Gastroesophageal sphincter (tissue), 3 donors: ENCODE measurements around the gene BMP2.

Experiments used
- EP300 ChIP-seq: sonication (generic); formaldehyde crosslinking; IDR thresholded peaks from one replicate; pipeline ENCODE4 v1.6.1; 2017; ENCODE audit warnings: antibody characterized with exemption, mild to moderate bottlenecking
- POLR2A ChIP-seq, 2 donors: fragments of 450-650 bp; IDR thresholded peaks; one replicate each; pipeline ENCODE4 v1.6.1; 2017; ENCODE audit warnings: antibody characterized with exemption in 2 of 2, mild to moderate bottlenecking in 2 of 2, moderate library complexity in 1 of 2
- POLR2AphosphoS5 ChIP-seq: sonication (generic); formaldehyde crosslinking; IDR thresholded peaks from one replicate; pipeline ENCODE4 v1.6.1; 2017; ENCODE audit warnings: antibody characterized with exemption
- TF ChIP-seq, protein P1 (sequence below), 4 experiments: fragments of 200-600 bp in 2 of 4; fragments of 450-650 bp in 2 of 4; sonication (generic) in 1 of 4; IDR thresholded peaks; one replicate each; pipeline ENCODE4 v1.5.1; 2017 to 2019; ENCODE audit warnings: antibody characterized with exemption in 4 of 4, mild to moderate bottlenecking in 2 of 4, moderate library complexity in 2 of 4

DNA sequence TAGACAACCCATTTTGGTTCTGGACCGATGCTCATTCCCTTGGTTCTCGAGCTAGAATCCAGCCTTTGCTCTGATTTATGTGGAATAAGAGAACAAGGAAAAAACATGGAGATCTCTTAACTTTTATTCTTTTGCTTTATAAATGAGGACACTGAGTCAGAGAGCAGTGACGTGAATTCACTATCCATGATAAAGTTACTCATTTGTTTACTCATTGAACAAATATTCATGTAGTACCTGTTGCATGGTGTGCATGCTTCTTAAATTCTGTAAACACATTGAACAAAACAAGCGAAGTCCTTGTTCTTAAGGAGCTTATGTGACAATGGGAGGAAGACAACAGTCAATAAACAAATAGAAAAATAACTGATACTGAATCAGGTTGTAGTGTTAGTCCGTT lies 56.9 kb downstream of the BMP2 start:
- TF ChIP-seq POLR2A (IDR thresholded peaks at IDR 0.05) (no peak), POLR2AphosphoS5 (no peak), EP300 (no peak)
- TF ChIP-seq, protein P1, sequence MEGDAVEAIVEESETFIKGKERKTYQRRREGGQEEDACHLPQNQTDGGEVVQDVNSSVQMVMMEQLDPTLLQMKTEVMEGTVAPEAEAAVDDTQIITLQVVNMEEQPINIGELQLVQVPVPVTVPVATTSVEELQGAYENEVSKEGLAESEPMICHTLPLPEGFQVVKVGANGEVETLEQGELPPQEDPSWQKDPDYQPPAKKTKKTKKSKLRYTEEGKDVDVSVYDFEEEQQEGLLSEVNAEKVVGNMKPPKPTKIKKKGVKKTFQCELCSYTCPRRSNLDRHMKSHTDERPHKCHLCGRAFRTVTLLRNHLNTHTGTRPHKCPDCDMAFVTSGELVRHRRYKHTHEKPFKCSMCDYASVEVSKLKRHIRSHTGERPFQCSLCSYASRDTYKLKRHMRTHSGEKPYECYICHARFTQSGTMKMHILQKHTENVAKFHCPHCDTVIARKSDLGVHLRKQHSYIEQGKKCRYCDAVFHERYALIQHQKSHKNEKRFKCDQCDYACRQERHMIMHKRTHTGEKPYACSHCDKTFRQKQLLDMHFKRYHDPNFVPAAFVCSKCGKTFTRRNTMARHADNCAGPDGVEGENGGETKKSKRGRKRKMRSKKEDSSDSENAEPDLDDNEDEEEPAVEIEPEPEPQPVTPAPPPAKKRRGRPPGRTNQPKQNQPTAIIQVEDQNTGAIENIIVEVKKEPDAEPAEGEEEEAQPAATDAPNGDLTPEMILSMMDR (IDR thresholded peaks at IDR 0.05): no peak
